ENCODE results near the gene CLCN7.

The CLCN7 gene

GRCh38 chr16:1427473-1428461, 47.1 kb downstream of the CLCN7 start:
- no peak for DNase-seq

- peak; percentile 59 for DNase-seq
These were observed 47.9 kb downstream of the CLCN7 start for GRCh38 chr16:1426734-1427471.

GRCh38 chr16:1425616-1426370, 49.0 kb downstream of the CLCN7 start:
- peak; percentile 17 for DNase-seq

GRCh38 chr16:1424028-1424427, 50.8 kb downstream of the CLCN7 start:
- no peak for DNase-seq

- no peak for DNase-seq
These were observed 52.8 kb downstream of the CLCN7 start for GRCh38 chr16:1422076-1422475.

GRCh38 chr16:1420111-1420539, 54.7 kb downstream of the CLCN7 start:
- peak; percentile 29 for DNase-seq

- no peak for DNase-seq
These were observed 58.3 kb downstream of the CLCN7 start for GRCh38 chr16:1416521-1416941.

GRCh38 chr16:1414532-1415260, 60.1 kb downstream of the CLCN7 start, which contains the start of gene UNKL:
Gene UNKL, minus strand, starts transcription at chr16:1414704. Its CDS starts 13 bp downstream, at chr16:1414691.
- peak; percentile 77 for DNase-seq

GRCh38 chr16:1413684-1414531, 60.9 kb downstream of the CLCN7 start:
- peak; percentile 80 for DNase-seq

GRCh38 chr16:1412847-1413246, 62.0 kb downstream of the CLCN7 start:
- no peak for DNase-seq

- DNase-seq, result peak; percentile 95
These were observed 66.5 kb downstream of the CLCN7 start for GRCh38 chr16:1408171-1408837.

GRCh38 chr16:1407753-1408152, 67.1 kb downstream of the CLCN7 start:
- no peak for DNase-seq

- DNase-seq, result no peak
These were observed 71.1 kb downstream of the CLCN7 start for GRCh38 chr16:1403733-1404132.

GRCh38 chr16:1403036-1403435, 71.8 kb downstream of the CLCN7 start:
- no peak for DNase-seq

GRCh38 chr16:1401758-1402154, 73.1 kb downstream of the CLCN7 start:
- no peak for DNase-seq

- no peak for DNase-seq
These were observed 73.6 kb downstream of the CLCN7 start for GRCh38 chr16:1401061-1401757.

GRCh38 chr16:1398826-1399581, 75.8 kb downstream of the CLCN7 start:
- no peak for DNase-seq

- DNase-seq, result no peak
These were observed 76.5 kb downstream of the CLCN7 start for GRCh38 chr16:1398351-1398750.

- no peak for DNase-seq
These were observed 77.0 kb downstream of the CLCN7 start for GRCh38 chr16:1397779-1398178.
